Spleen (tissue), 11 donors: ENCODE data around the gene TUBGCP2. TPM values are rescaled to one million over a fixed set of nuclear protein-coding genes. Genes with fewer than 3 reads are reported as not detected.

Experiments
- DNase-seq: peaks from one replicate; pipeline ENCODE4 v3.0.0-alpha.2; 2020
- H3K27ac ChIP-seq, 8 donors: fragments of 200-600 bp; sonication (generic) in 7 of 8; 1 replicate in 4 of 8; 2 replicates in 4 of 8; pipeline versions ENCODE4 v1.5.0 to v1.8.0; 2016 to 2021; ENCODE audit warnings: inconsistent platforms in 4 of 8, mild to moderate bottlenecking in 4 of 8, moderate library complexity in 1 of 8
- H3K27me3 ChIP-seq, 7 donors: fragments of 200-600 bp; sonication (generic) in 6 of 7; replicated peaks in 1 of 7; 1 replicate in 4 of 7; 2 replicates in 3 of 7; pipeline versions ENCODE4 v1.5.0 to v1.8.0; 2016 to 2021; ENCODE audit warnings: inconsistent platforms in 3 of 7, mild to moderate bottlenecking in 1 of 7
- H3K36me3 ChIP-seq, 6 donors: fragments of 200-600 bp; sonication (generic) in 5 of 6; 1 replicate in 4 of 6; 2 replicates in 2 of 6; pipeline versions ENCODE4 v1.5.0 to v1.8.0; 2016 to 2021; ENCODE audit warnings: inconsistent platforms in 2 of 6
- H3K4me1 ChIP-seq, 6 donors: fragments of 200-600 bp; sonication (generic) in 5 of 6; 1 replicate in 3 of 6; 2 replicates in 3 of 6; pipeline versions ENCODE4 v1.5.0 to v1.8.0; 2016 to 2021; ENCODE audit warnings: inconsistent platforms in 3 of 6
- H3K4me3 ChIP-seq, 8 donors: fragments of 200-600 bp; sonication (generic) in 7 of 8; 1 replicate in 4 of 8; 2 replicates in 4 of 8; pipeline versions ENCODE4 v1.5.0 to v1.8.0; 2016 to 2021; ENCODE audit warnings: inconsistent platforms in 4 of 8, mild to moderate bottlenecking in 4 of 8, moderate library complexity in 2 of 8
- H3K9me3 ChIP-seq, 8 donors: fragments of 200-600 bp; sonication (generic) in 7 of 8; 1 replicate in 4 of 8; 2 replicates in 4 of 8; pipeline versions ENCODE4 v1.5.0 to v1.8.0; 2016 to 2021; ENCODE audit warnings: inconsistent platforms in 4 of 8
- CTCF ChIP-seq, 11 experiments: fragments of 200-600 bp in 7 of 11; fragments of 450-650 bp in 4 of 11; sonication (generic) in 4 of 11; IDR thresholded peaks in 8 of 11; conservative IDR thresholded peaks in 3 of 11; 1 replicate in 7 of 11; 2 replicates in 4 of 11; pipeline versions ENCODE4 v1.4.0 to v1.8.0; 2016 to 2021; ENCODE audit warnings: antibody characterized with exemption in 11 of 11, inconsistent platforms in 4 of 11, mild to moderate bottlenecking in 1 of 11
- POLR2A ChIP-seq, 3 donors: fragments of 450-650 bp; IDR thresholded peaks; one replicate each; pipeline ENCODE4 v1.5.1; 2017; ENCODE audit warnings: antibody characterized with exemption in 3 of 3, mild to moderate bottlenecking in 1 of 3
- POLR2AphosphoS5 ChIP-seq, 3 donors: sonication (generic); formaldehyde crosslinking; IDR thresholded peaks; one replicate each; pipeline ENCODE4 v1.5.1; 2017; ENCODE audit warnings: antibody characterized with exemption in 3 of 3
- WGBS, 5 donors: extraction: QIAGEN DNeasy Blood & Tissue Kit in 3 of 5; methylation state at CpG; one replicate each; pipeline versions ENCODE4 v1.1.5 to v1.1.7; 2013 to 2018; 5-methylcytosine and 5-hydroxymethylcytosine counted together
- intact Hi-C: fragments of 100-400 bp; cut with DNase I; formaldehyde crosslinking; loops from one replicate; pipeline ENCODE4 v1.15.0; 2023; ENCODE audit warnings: low total_unique reads
- polyA plus RNA-seq, 3 donors: library from polyadenylated mRNA; stranded (reverse); fragments of 200-250 nt; gene quantifications; one replicate each; pipeline ENCODE4 v1.2.1, GENCODE V29; 2013
- total RNA-seq, 7 donors: library from RNA; depleted of rRNA in 3 of 7; stranded (reverse); fragments of >200 nt in 3 of 7; fragmentation: NEBNext Ultra II Directional in 4 of 7; extraction: Animal tissue kit (Norgen Biotek cat#: 25700) in 4 of 7; gene quantifications; one replicate each; pipeline versions ENCODE4 v1.1.0 to v1.2.1, GENCODE V29; 2016 to 2021
- donor health status: healthy with polysubstance abuse.
- donor health status: DM: no; HTN: no; CAD: no; lungs with moderate emphysema.
- donor health status: DM: no; HTN: no; CAD: no.
- donor health status: Bipolar disorder and iron deficiency.
- donor health status: healthy.
- donor health status: DM: no; HTN: no; CAD: no.
- donor health status: DM: yes; HTN: yes; CAD: no.

The TUBGCP2 gene
- total and polyA plus RNA-seq, 10 donors: 40.2 to 201 (median 57.6) TPM

DNA sequence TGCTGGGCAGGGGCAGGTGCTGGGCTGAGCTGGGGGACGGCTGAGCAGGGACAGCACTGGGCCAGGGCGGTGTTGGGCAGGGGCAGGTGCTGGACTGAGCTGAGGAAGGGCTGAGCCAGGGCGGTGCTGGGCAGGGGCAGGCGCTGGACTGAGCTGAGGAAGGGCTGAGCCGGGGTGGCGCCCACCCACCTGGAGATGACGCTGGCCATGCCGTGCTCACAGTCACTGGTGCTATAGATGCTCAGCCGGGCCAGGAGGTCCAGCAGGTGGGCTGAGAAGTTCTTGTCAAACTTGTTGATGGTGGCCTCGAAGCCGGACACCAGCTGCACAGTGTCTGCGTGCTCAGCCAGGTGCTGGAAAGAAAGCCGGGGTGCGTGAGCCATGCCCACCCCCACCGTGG, 27.6 kb downstream of the TUBGCP2 start:
- peak; percentile 78 for DNase-seq
- Histone ChIP-seq H3K27ac (no peak overlapping the region), H3K36me3 (peaks cover 2 to 76% (median 58%) of the 10 kb centered on the region in 6 donors), H3K4me1 (peaks cover 13 to 49% (median 42%) of the 10 kb centered on the region in 6 donors), H3K9me3 (no peaks in the 10 kb centered on the region), H3K27me3 (peaks cover 0 to 15% (median 5%) of the 10 kb centered on the region in 7 donors), H3K4me3 (no peak overlapping the region)
- no peak for TF ChIP-seq CTCF (IDR thresholded peaks at IDR 0.05 in 8 of 11, conservative IDR thresholded peaks at IDR 0.05 in 3 of 11)
- no peak for TF ChIP-seq POLR2A (IDR thresholded peaks at IDR 0.05)
- no peak for TF ChIP-seq POLR2AphosphoS5 (IDR thresholded peaks at IDR 0.05)
- intact Hi-C loops: no loop called here
- 90 to 97% (median 95%) methylated on average over 11 to 15 of the region's 15 CpGs for WGBS, 5 donors

DNA sequence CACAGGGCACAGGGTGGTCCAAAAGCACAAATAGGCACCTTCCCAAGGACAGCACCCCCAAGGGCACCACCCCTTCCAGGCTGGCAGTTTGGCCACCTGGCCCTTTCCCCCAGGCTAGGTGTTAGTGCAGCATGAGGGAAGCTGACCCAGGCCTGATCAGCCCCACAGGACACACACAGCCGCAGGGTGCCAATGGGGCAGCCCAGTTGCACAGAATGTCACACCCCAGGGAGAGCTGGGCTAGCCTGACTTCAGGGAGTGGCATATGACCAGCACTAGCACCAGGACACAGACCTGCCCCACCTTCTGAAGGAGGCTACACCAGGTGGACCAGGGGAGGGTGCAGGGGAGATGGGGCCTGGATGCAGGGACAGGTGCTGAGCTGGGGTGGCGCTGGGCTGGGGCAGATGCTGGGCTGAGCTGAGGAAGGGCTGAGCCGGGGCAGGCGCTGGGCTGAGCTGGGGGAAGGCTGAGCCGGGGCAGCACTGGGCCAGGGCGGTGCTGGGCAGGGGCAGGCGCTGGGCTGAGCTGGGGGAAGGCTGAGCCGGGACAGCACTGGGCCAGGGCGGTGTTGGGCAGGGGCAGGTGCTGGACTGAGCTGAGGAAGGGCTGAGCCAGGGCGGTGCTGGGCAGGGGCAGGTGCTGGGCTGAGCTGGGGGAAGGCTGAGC, 28.1 kb downstream of the TUBGCP2 start:
- peak overlapping the region in 7 of 8 donors; percentile 85 to 98 (median 89) for H3K27ac ChIP-seq
- H3K27me3 ChIP-seq: peaks cover 0 to 21% (median 7%) of the 10 kb centered on the region in 7 donors
- DNase-seq: peak; percentile 81
- no peaks in the 10 kb centered on the region for H3K9me3 ChIP-seq
- peaks cover 13 to 55% (median 48%) of the 10 kb centered on the region in 6 donors for H3K4me1 ChIP-seq
- peaks cover 2 to 70% (median 52%) of the 10 kb centered on the region in 6 donors for H3K36me3 ChIP-seq
- intact Hi-C loops: no loop called here
- 89 to 97% (median 96%) methylated on average over 8 to 10 of the region's 10 CpGs for WGBS, 5 donors
- peak overlapping the region in 1 of 8 donors; percentile 72 for H3K4me3 ChIP-seq
- no peak for TF ChIP-seq POLR2AphosphoS5 (IDR thresholded peaks at IDR 0.05)
- no peak for TF ChIP-seq CTCF (IDR thresholded peaks at IDR 0.05 in 8 of 11, conservative IDR thresholded peaks at IDR 0.05 in 3 of 11)
- TF ChIP-seq POLR2A (IDR thresholded peaks at IDR 0.05): no peak

GRCh38 chr10:133279326-133280226, 29.1 kb downstream of the TUBGCP2 start:
- intact Hi-C loops: no loop called here
- H3K4me3 ChIP-seq: peak overlapping the region in 3 of 8 donors; percentile 12 to 72 (median 19)
- 45 to 64% (median 60%) methylated on average over 20 to 24 of the region's 24 CpGs for WGBS, 5 donors
- peaks cover 0 to 30% (median 7%) of the 10 kb centered on the region in 7 donors for H3K27me3 ChIP-seq
- TF ChIP-seq POLR2A (IDR thresholded peaks at IDR 0.05) (no peak), POLR2AphosphoS5 (IDR thresholded peaks at IDR 0.05) (peak in 1 of 3 donors; percentile 66), CTCF (IDR thresholded peaks at IDR 0.05 in 8 of 11, conservative IDR thresholded peaks at IDR 0.05 in 3 of 11) (no peak)
- H3K9me3 ChIP-seq: no peaks in the 10 kb centered on the region
- peak overlapping the region; percentile 66 to 98 (median 88) for H3K27ac ChIP-seq
- peaks cover 16 to 64% (median 57%) of the 10 kb centered on the region in 6 donors for H3K4me1 ChIP-seq
- peaks cover 2 to 61% (median 43%) of the 10 kb centered on the region in 6 donors for H3K36me3 ChIP-seq
- DNase-seq: peak; percentile 87
